Hepatocyte (in vitro differentiated cells): ENCODE data around the gene BBS9. TPM values are rescaled to one million over a fixed set of nuclear protein-coding genes. Genes with fewer than 3 reads are reported as not detected.
A peak's percentile ranks its signal among the peaks of the same experiment; 100 is the strongest.

Experiments used
- DNase-seq: peaks from one replicate; pipeline ENCODE4 v3.0.0-alpha.2; 2016; ENCODE audit warnings: low spot score
- H2AFZ ChIP-seq: fragments of 200-600 bp; sonication (generic); 2 replicates; pipeline ENCODE4 v1.6.0; 2016; ENCODE audit warnings: antibody characterized with exemption, mild to moderate bottlenecking
- H3K27ac ChIP-seq: fragments of 200-600 bp; sonication (generic); 2 replicates; pipeline ENCODE4 v1.5.1; 2016; ENCODE audit warnings: mild to moderate bottlenecking
- H3K27me3 ChIP-seq: fragments of 200-600 bp; sonication (generic); 2 replicates; pipeline ENCODE4 v1.6.1; 2016
- H3K36me3 ChIP-seq: fragments of 200-600 bp; sonication (generic); replicated peaks from 2 replicates; pipeline ENCODE4 v1.5.1; 2016; ENCODE audit warnings: low read depth; ENCODE audit not compliant: insufficient read depth
- H3K4me1 ChIP-seq: fragments of 200-600 bp; sonication (generic); 2 replicates; pipeline ENCODE4 v1.5.1; 2016; ENCODE audit warnings: mild to moderate bottlenecking, moderate library complexity; ENCODE audit not compliant: insufficient read depth
- H3K4me2 ChIP-seq: fragments of 200-600 bp; sonication (generic); 2 replicates; pipeline ENCODE4 v1.6.0; 2016
- H3K4me3 ChIP-seq: fragments of 200-600 bp; sonication (generic); 2 replicates; pipeline ENCODE4 v1.5.1; 2016; ENCODE audit warnings: mild to moderate bottlenecking
- H3K79me2 ChIP-seq: fragments of 200-600 bp; sonication (generic); 2 replicates; pipeline ENCODE4 v1.6.0; 2017; ENCODE audit warnings: mild to moderate bottlenecking
- H3K9me2 ChIP-seq: fragments of 200-600 bp; sonication (generic); replicated peaks from 2 replicates; pipeline ENCODE4 v1.6.0; 2017; ENCODE audit warnings: mild to moderate bottlenecking; ENCODE audit not compliant: insufficient read depth
- H3K9me3 ChIP-seq: fragments of 200-600 bp; sonication (generic); 2 replicates; pipeline ENCODE4 v1.5.1; 2016; ENCODE audit warnings: low read depth, mild to moderate bottlenecking
- H4K20me1 ChIP-seq: fragments of 200-600 bp; sonication (generic); 2 replicates; pipeline ENCODE4 v1.6.0; 2016; ENCODE audit warnings: mild to moderate bottlenecking; ENCODE audit not compliant: insufficient read depth, poor library complexity, severe bottlenecking
- EZH2 ChIP-seq: fragments of 200-600 bp; sonication (generic); IDR thresholded peaks from 2 replicates; pipeline ENCODE4 v1.6.1; 2016; ENCODE audit warnings: antibody characterized with exemption, mild to moderate bottlenecking, borderline replicate concordance
- EZH2phosphoT487 ChIP-seq: fragments of 200-600 bp; sonication (generic); IDR thresholded peaks from one replicate; pipeline ENCODE4 v1.6.1; 2018; ENCODE audit warnings: antibody characterized with exemption, mild to moderate bottlenecking, low read depth, moderate library complexity; ENCODE audit not compliant: unreplicated experiment, severe bottlenecking
- WGBS: methylation state at CpG from one replicate; pipeline ENCODE4 v1.1.6; 2016; ENCODE audit warnings: low lambda C conversion rate; ENCODE audit errors: missing lambda C conversion rate; 5-methylcytosine and 5-hydroxymethylcytosine counted together
- polyA plus RNA-seq: library from polyadenylated mRNA; unstranded; fragments of >200 nt; fragmentation: Nextera tagmentation; extraction: Ambion mirVana; gene quantifications from 2 replicates; pipeline ENCODE4 v1.2.1, GENCODE V29; 2016
- total RNA-seq: library from RNA; depleted of rRNA; stranded (reverse); fragments of >200 nt; gene quantifications from 2 replicates; pipeline ENCODE4 v1.2.3, GENCODE V29; 2014
- TF ChIP-seq, protein P1 (sequence below): fragments of 200-600 bp; sonication (generic); IDR thresholded peaks from 2 replicates; pipeline ENCODE4 v1.5.1; 2016; ENCODE audit warnings: antibody characterized with exemption, mild to moderate bottlenecking; ENCODE audit not compliant: poor library complexity

BBS9 gene
- total and polyA plus RNA-seq, 2 experiments from 2014 or later, result 10.1 to 12.3 TPM

DNA sequence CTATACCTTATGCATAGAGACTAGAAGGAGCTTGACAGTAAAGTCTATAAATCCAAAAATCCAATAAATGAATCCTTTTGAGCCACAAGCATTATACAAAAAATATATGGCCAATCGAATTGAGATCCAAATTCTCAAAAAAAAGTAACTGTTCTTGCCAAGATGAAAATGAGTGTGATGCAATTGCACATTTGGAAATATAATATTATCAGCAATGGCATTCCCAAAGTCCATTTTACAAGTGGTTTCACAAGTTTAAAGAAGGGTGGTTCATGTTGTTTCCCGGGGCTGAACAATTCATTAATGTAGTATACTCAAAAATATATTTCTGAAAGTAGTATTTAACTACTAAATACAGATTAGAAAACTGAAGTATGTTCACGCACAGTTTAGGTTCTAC lies 27.5 kb upstream of the BBS9 start:
- Histone ChIP-seq H2AFZ (no peak overlapping the region), H3K4me3 (no peak overlapping the region), H3K79me2 (peaks cover 58% of the 10 kb centered on the region), H3K27ac (no peak overlapping the region), H3K4me1 (no peaks in the 10 kb centered on the region), H3K9me3 (no peaks in the 10 kb centered on the region), H4K20me1 (peaks cover 21% of the 10 kb centered on the region), H3K36me3 (peaks cover 5% of the 10 kb centered on the region), H3K27me3 (no peaks in the 10 kb centered on the region), H3K4me2 (no peak overlapping the region), H3K9me2 (no peaks in the 10 kb centered on the region)
- TF ChIP-seq EZH2phosphoT487, result no peak
- TF ChIP-seq, protein P1, sequence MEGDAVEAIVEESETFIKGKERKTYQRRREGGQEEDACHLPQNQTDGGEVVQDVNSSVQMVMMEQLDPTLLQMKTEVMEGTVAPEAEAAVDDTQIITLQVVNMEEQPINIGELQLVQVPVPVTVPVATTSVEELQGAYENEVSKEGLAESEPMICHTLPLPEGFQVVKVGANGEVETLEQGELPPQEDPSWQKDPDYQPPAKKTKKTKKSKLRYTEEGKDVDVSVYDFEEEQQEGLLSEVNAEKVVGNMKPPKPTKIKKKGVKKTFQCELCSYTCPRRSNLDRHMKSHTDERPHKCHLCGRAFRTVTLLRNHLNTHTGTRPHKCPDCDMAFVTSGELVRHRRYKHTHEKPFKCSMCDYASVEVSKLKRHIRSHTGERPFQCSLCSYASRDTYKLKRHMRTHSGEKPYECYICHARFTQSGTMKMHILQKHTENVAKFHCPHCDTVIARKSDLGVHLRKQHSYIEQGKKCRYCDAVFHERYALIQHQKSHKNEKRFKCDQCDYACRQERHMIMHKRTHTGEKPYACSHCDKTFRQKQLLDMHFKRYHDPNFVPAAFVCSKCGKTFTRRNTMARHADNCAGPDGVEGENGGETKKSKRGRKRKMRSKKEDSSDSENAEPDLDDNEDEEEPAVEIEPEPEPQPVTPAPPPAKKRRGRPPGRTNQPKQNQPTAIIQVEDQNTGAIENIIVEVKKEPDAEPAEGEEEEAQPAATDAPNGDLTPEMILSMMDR, result no peak
- no peak for TF ChIP-seq EZH2
- WGBS, result 97% methylated on average over 3 of the region's 3 CpGs
- no peak for DNase-seq

GRCh38 chr7:33107136-33108066 lies 22.0 kb upstream of the BBS9 start:
- Histone ChIP-seq H3K27me3 (no peaks in the 10 kb centered on the region), H3K9me2 (no peaks in the 10 kb centered on the region), H2AFZ (no peak overlapping the region), H4K20me1 (peaks cover 25% of the 10 kb centered on the region), H3K4me2 (peak overlapping the region; percentile 89), H3K9me3 (no peaks in the 10 kb centered on the region), H3K27ac (no peak overlapping the region), H3K79me2 (peaks cover 66% of the 10 kb centered on the region), H3K4me3 (peak overlapping the region; percentile 96), H3K4me1 (peaks cover 11% of the 10 kb centered on the region), H3K36me3 (no peaks in the 10 kb centered on the region)
- DNase-seq, result peak; percentile 64
- TF ChIP-seq, protein P1, result peak; percentile 60
- TF ChIP-seq EZH2, result no peak
- TF ChIP-seq EZH2phosphoT487, result no peak
- 46% methylated on average over 7 of the region's 7 CpGs for WGBS

GRCh38 chr7:33108554-33109004 lies 20.8 kb upstream of the BBS9 start:
- H3K27ac ChIP-seq, result peak overlapping the region; percentile 90
- H3K9me3 ChIP-seq, result no peaks in the 10 kb centered on the region
- no peaks in the 10 kb centered on the region for H3K9me2 ChIP-seq
- H3K27me3 ChIP-seq, result no peaks in the 10 kb centered on the region
- H3K4me1 ChIP-seq, result peaks cover 11% of the 10 kb centered on the region
- peaks cover 54% of the 10 kb centered on the region for H3K79me2 ChIP-seq
- peak overlapping the region; percentile 96 for H3K4me3 ChIP-seq
- TF ChIP-seq EZH2phosphoT487 (no peak), EZH2 (no peak)
- TF ChIP-seq, protein P1, result no peak
- WGBS, result 1% methylated on average over 10 of the region's 10 CpGs
- peak overlapping the region; percentile 89 for H3K4me2 ChIP-seq
- H3K36me3 ChIP-seq, result no peaks in the 10 kb centered on the region
- H4K20me1 ChIP-seq, result peaks cover 25% of the 10 kb centered on the region
- peak overlapping the region; percentile 99 for H2AFZ ChIP-seq
- peak; percentile 15 for DNase-seq
